ENCODE results near the gene RAB43. TPM values are rescaled to one million over a fixed set of nuclear protein-coding genes. Genes with fewer than 3 reads are reported as not detected.
"Not testable (repeated sequence)": the region's sequence is repeated elsewhere in the genome, so short reads cannot be mapped to it uniquely, and the experiment has no call there.

RAB43 gene
- total RNA-seq, 1 experiment from 2014 or later: 2.5 TPM

GRCh38 chr3:129087138-129087702, 34.4 kb downstream of the RAB43 start:
- Histone ChIP-seq H3K27me3 (no peaks in the 10 kb centered on the region), H3K4me1 (no peaks in the 10 kb centered on the region), H3K4me3 (no peak overlapping the region), H3K27ac (no peak overlapping the region), H3K36me3 (no peaks in the 10 kb centered on the region), H3K9me3 (replicated peaks) (no peaks in the 10 kb centered on the region)
- DNase-seq: no peak

DNA sequence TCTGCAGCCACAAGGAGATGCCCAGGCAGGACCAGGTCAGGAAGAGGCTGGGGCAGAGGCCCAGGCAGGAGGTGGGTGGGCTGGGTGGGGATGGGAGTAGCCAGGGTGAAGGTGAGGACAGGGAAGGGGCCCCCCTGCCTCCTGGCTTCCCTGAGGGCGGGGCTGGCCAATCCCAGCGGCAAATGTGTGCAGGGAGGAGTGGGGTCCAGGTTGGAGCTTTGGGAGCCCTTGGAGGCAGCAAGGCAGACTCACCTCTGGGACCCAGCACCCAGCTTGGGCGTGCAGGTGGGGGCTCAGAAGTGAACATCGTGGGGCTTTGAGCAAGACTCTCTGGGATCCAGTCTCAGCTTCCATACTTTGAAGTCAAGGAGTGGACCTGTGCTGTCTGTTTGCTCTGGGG, 35.8 kb downstream of the RAB43 start:
- Histone ChIP-seq H3K36me3 (no peaks in the 10 kb centered on the region), H3K4me1 (no peaks in the 10 kb centered on the region), H3K27me3 (no peaks in the 10 kb centered on the region), H3K9me3 (replicated peaks) (no peaks in the 10 kb centered on the region), H3K4me3 (no peak overlapping the region), H3K27ac (no peak overlapping the region)
- no peak for DNase-seq

DNA sequence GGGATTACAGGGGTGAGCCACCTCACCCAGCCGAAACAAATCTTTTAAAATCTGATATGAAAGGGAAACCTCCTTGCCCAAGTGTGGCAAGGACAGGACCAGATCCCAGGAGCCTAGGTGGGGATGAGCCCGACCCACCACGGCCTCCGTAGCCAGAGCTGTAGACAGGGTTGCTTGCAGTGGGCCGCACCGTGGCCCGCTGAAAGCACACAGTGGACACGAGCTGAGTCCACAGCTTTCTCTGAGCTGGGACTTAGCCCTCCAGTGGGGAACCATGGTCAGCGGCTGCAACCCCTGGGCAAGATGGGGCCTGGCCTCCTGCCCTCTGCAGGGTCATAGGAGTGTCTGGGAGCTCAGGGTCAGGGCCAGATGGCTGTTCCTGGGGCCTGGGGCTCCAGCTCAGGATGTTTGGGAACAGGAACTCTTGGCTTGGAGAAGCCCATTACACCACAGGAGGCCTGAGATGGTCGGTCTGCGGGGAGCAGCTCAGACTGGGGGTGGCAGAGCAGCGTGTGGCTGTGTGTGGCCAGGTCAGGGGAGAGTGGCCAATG, 36.4 kb downstream of the RAB43 start:
- Histone ChIP-seq H3K36me3 (no peaks in the 10 kb centered on the region), H3K4me1 (no peaks in the 10 kb centered on the region), H3K9me3 (replicated peaks) (no peaks in the 10 kb centered on the region), H3K27me3 (no peaks in the 10 kb centered on the region), H3K4me3 (no peak overlapping the region), H3K27ac (no peak overlapping the region)
- DNase-seq: no peak

DNA sequence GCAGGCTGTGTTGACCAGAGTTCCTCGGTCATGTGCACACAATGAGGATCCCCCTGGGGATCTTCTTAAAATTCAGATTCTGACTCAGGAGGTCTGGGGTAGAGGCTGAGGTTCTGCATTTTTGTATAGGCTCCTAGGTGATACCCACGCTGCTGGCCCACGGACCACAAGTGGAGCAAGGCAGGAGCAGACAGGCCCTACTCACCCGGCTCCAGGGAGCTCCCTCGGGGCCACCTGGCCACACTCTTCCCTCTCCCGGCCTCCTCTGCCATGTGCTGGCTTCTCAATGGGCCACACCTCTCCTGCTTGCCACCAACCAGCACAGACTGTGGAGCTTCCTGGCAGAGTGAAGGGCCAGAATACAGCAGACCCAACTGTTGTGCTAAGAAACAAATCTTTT, 37.1 kb downstream of the RAB43 start:
- Histone ChIP-seq H3K27ac (no peak overlapping the region), H3K36me3 (no peaks in the 10 kb centered on the region), H3K9me3 (replicated peaks) (no peaks in the 10 kb centered on the region), H3K4me1 (no peaks in the 10 kb centered on the region), H3K27me3 (no peaks in the 10 kb centered on the region), H3K4me3 (no peak overlapping the region)
- no peak for DNase-seq

GRCh38 chr3:129082026-129082425, 39.6 kb downstream of the RAB43 start:
- no peak for DNase-seq
- Histone ChIP-seq H3K36me3 (no peaks in the 10 kb centered on the region), H3K4me1 (no peaks in the 10 kb centered on the region), H3K27ac (no peak overlapping the region), H3K9me3 (replicated peaks) (no peaks in the 10 kb centered on the region), H3K4me3 (no peak overlapping the region), H3K27me3 (no peaks in the 10 kb centered on the region)

- Histone ChIP-seq H3K4me3 (no peak overlapping the region), H3K36me3 (no peaks in the 10 kb centered on the region), H3K4me1 (no peaks in the 10 kb centered on the region), H3K9me3 (replicated peaks) (no peaks in the 10 kb centered on the region), H3K27me3 (no peaks in the 10 kb centered on the region), H3K27ac (no peak overlapping the region)
- no peak for DNase-seq
Observed at GRCh38 chr3:129081503-129081902, 40.1 kb downstream of the RAB43 start.

DNA sequence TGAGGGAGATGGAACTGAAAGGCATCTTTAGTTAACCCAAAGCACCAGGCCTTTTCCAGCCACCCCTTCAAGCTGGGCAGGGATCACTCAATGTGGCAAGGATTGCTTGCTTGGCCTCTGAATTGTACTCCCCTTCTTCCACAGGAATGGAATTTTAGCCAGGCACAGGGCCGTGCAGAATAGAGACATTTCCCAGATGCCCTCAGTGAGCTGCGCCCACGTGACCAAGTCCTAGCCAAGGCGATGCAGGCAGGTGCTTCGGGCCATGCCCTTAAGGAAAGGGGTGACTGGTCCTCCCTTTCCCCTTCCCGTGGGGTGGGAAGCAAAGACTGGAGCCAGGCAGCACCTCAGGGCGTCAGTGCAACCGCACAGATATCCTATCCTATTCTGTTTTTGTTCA, 43.1 kb downstream of the RAB43 start:
- no peaks in the 10 kb centered on the region for H3K4me1 ChIP-seq
- no peaks in the 10 kb centered on the region for H3K27me3 ChIP-seq
- H3K4me3 ChIP-seq: no peak overlapping the region
- H3K36me3 ChIP-seq: no peaks in the 10 kb centered on the region
- DNase-seq: no peak
- no peaks in the 10 kb centered on the region for H3K9me3 ChIP-seq (replicated peaks)
- H3K27ac ChIP-seq: no peak overlapping the region

GRCh38 chr3:129077222-129077621, 44.4 kb downstream of the RAB43 start:
- no peak for DNase-seq
- no peak overlapping the region for H3K4me3 ChIP-seq
- no peaks in the 10 kb centered on the region for H3K4me1 ChIP-seq
- H3K27ac ChIP-seq: no peak overlapping the region
- no peaks in the 10 kb centered on the region for H3K27me3 ChIP-seq
- no peaks in the 10 kb centered on the region for H3K9me3 ChIP-seq (replicated peaks)
- no peaks in the 10 kb centered on the region for H3K36me3 ChIP-seq

GRCh38 chr3:129070086-129070885, 51.3 kb downstream of the RAB43 start:
- Histone ChIP-seq H3K27ac (no peak overlapping the region), H3K36me3 (no peaks in the 10 kb centered on the region), H3K4me3 (no peak overlapping the region), H3K27me3 (no peaks in the 10 kb centered on the region), H3K9me3 (replicated peaks) (no peaks in the 10 kb centered on the region), H3K4me1 (no peaks in the 10 kb centered on the region)
- DNase-seq: no peak

GRCh38 chr3:129069313-129070085, 52.1 kb downstream of the RAB43 start:
- not testable (repeated sequence) for H3K4me1 ChIP-seq; H3K4me3 ChIP-seq; H3K9me3 ChIP-seq (replicated peaks); H3K36me3 ChIP-seq; DNase-seq; H3K27me3 ChIP-seq; H3K27ac ChIP-seq

GRCh38 chr3:129068291-129068886, 53.2 kb downstream of the RAB43 start:
- Histone ChIP-seq H3K4me3 (no peak overlapping the region), H3K27ac (no peak overlapping the region), H3K36me3 (no peaks in the 10 kb centered on the region), H3K27me3 (no peaks in the 10 kb centered on the region), H3K4me1 (no peaks in the 10 kb centered on the region), H3K9me3 (replicated peaks) (no peaks in the 10 kb centered on the region)
- no peak for DNase-seq

- DNase-seq; H3K4me1 ChIP-seq; H3K4me3 ChIP-seq; H3K27ac ChIP-seq; H3K9me3 ChIP-seq (replicated peaks); H3K27me3 ChIP-seq; H3K36me3 ChIP-seq: not testable (repeated sequence)
Observed at GRCh38 chr3:129067719-129068118, 53.9 kb downstream of the RAB43 start.

DNA sequence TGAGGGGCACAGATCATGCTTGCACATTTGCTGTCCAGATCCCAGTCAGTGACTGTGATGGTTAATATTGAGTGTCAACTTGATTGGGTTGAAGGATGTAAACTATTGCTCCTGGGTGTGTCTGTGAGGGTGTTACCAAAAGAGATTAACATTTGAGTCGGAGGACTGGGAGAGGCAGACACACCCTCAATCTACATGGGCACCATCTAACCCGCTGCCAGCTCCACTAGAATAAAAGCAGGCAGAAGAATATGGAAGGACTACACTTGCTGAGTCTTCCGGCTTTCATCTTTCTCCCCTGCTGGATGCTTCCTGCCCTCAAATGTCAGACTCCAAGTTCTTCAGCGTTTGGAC, 55.9 kb downstream of the RAB43 start:
- no peak overlapping the region for H3K4me3 ChIP-seq
- H3K27me3 ChIP-seq: no peaks in the 10 kb centered on the region
- no peak for DNase-seq
- H3K27ac ChIP-seq: no peak overlapping the region
- no peaks in the 10 kb centered on the region for H3K36me3 ChIP-seq
- H3K4me1 ChIP-seq: no peaks in the 10 kb centered on the region
- H3K9me3 ChIP-seq (replicated peaks): no peaks in the 10 kb centered on the region

- Histone ChIP-seq H3K27me3 (no peaks in the 10 kb centered on the region; the same call in 1 of the 2 replicates), H3K36me3 (no peaks in the 10 kb centered on the region), H3K4me1 (no peaks in the 10 kb centered on the region), H3K27ac (no peak overlapping the region), H3K9me3 (replicated peaks) (no peaks in the 10 kb centered on the region), H3K4me3 (no peak overlapping the region)
- DNase-seq: no peak
Observed at GRCh38 chr3:129065016-129065719, 56.4 kb downstream of the RAB43 start.
